ENCODE measurements around the gene ANKRD33B. TPM values are rescaled to one million over a fixed set of nuclear protein-coding genes. Genes with fewer than 3 reads are reported as not detected.

Gene ANKRD33B
- total and polyA plus RNA-seq, 11 donors = 0.98 to 33.8 (median 4.9) TPM

DNA sequence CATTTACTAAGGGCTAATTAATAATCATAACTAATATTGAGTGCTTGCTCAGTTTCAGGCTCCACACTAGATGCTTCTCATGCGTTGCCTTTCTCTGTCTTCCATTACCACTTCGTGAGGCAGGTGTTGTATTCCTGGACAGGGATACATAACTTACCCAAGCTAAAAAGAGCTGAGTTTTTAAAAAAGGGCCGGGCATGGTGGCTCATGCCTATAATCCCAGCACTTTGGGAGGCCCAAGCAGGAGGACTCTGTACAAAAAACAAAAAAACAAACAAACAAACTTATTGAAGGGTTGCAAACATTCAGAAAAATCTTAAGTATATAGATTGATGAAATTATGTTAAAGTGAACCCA, 12.1 kb upstream of the ANKRD33B start:
- peaks cover 0 to 20% (median 6%) of the 10 kb centered on the region in 12 donors for H3K4me1 ChIP-seq
- ATAC-seq = no peak
- 86 to 94% (median 88%) methylated on average over 3 of the region's 3 CpGs for WGBS, 4 donors
- no peaks in the 10 kb centered on the region for H3K9me3 ChIP-seq
- no peaks in the 10 kb centered on the region for H3K27me3 ChIP-seq
- H3K36me3 ChIP-seq = no peaks in the 10 kb centered on the region
- TF ChIP-seq POLR2A (IDR thresholded peaks at IDR 0.05) = no peak
- TF ChIP-seq, protein P1, sequence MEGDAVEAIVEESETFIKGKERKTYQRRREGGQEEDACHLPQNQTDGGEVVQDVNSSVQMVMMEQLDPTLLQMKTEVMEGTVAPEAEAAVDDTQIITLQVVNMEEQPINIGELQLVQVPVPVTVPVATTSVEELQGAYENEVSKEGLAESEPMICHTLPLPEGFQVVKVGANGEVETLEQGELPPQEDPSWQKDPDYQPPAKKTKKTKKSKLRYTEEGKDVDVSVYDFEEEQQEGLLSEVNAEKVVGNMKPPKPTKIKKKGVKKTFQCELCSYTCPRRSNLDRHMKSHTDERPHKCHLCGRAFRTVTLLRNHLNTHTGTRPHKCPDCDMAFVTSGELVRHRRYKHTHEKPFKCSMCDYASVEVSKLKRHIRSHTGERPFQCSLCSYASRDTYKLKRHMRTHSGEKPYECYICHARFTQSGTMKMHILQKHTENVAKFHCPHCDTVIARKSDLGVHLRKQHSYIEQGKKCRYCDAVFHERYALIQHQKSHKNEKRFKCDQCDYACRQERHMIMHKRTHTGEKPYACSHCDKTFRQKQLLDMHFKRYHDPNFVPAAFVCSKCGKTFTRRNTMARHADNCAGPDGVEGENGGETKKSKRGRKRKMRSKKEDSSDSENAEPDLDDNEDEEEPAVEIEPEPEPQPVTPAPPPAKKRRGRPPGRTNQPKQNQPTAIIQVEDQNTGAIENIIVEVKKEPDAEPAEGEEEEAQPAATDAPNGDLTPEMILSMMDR (IDR thresholded peaks at IDR 0.05) = no peak
- no peak overlapping the region for H3K4me3 ChIP-seq
- DNase-seq = no peak
- intact Hi-C loops (cut with DNase I) = loop anchor here in 5 of 10 donors (5.0 to 10.0 kb wide), 5 partner anchors 39 to 87 kb away; no protein-coding TSS in a partner anchor
- H3K27ac ChIP-seq = peak overlapping the region in 4 of 12 donors; percentile 44 to 61 (median 49)

GRCh38 chr5:10552183-10553143, 11.4 kb upstream of the ANKRD33B start:
- H3K4me1 ChIP-seq = peaks cover 0 to 27% (median 6%) of the 10 kb centered on the region in 12 donors
- no peak overlapping the region for H3K4me3 ChIP-seq
- intact Hi-C loops (cut with DNase I) = loop anchor here in 5 of 10 donors (5.0 to 10.0 kb wide), 5 partner anchors 40 to 88 kb away; no protein-coding TSS in a partner anchor
- no peak for TF ChIP-seq POLR2A (IDR thresholded peaks at IDR 0.05)
- TF ChIP-seq, protein P1 (IDR thresholded peaks at IDR 0.05) = no peak
- H3K27ac ChIP-seq = peak overlapping the region in 1 of 12 donors; percentile 61
- H3K36me3 ChIP-seq = no peaks in the 10 kb centered on the region
- H3K9me3 ChIP-seq = no peaks in the 10 kb centered on the region
- H3K27me3 ChIP-seq = no peaks in the 10 kb centered on the region
- ATAC-seq (no peak), DNase-seq (no peak)
- WGBS, 4 donors = 90 to 93% (median 91%) methylated on average over 14 of the region's 14 CpGs

DNA sequence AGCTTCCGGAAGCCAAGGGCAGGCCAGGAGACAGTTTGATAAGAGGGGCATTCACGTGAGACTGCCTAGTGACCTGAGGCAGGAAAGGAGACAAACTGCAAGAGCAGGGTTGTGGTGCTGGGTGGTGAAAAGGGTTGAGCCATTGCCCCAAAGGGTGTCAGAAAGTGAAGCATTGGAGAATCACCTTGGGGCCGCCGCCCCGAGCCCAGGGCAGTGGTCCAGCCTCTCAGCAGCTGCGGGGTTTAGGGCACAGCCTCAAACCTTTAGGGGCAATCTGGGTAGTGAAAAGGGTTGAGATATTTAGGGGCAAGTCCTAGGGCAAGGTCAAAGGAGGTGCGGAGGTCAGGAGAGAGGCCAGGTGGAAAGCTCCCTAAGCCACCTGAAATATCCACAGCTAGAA, 10.4 kb upstream of the ANKRD33B start:
- Histone ChIP-seq H3K9me3 (no peaks in the 10 kb centered on the region), H3K4me1 (peaks cover 0 to 27% (median 6%) of the 10 kb centered on the region in 12 donors), H3K27me3 (no peaks in the 10 kb centered on the region), H3K27ac (no peak overlapping the region), H3K36me3 (no peaks in the 10 kb centered on the region), H3K4me3 (no peak overlapping the region)
- 81 to 90% (median 85%) methylated on average over 7 of the region's 7 CpGs for WGBS, 4 donors
- intact Hi-C loops (cut with DNase I) = loop anchor here in 5 of 10 donors (5.0 to 10.0 kb wide), 5 partner anchors 41 to 89 kb away; no protein-coding TSS in a partner anchor
- ATAC-seq (peak in 1 of 4 donors; percentile 20), DNase-seq (no peak)
- TF ChIP-seq, protein P1 (IDR thresholded peaks at IDR 0.05) = no peak
- no peak for TF ChIP-seq POLR2A (IDR thresholded peaks at IDR 0.05)

DNA sequence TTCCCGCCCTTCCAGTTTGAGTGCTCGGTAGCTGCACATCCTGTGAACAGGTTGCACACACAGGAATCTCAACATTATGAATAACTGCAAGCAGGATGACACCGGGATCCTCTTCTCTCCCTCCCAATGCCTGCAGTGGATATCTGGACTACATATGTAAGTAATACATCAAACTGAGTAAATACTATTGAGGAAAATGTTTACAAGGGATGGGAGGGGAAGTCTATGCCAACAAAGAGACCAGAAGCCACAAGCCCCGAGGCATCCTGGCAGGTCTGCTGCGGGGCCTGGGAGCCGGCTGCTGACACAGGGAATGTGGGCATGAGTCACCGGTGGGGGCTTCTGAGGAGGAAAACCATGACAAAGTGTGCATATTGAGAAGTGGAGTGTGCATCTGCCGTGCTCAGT, 8.6 kb upstream of the ANKRD33B start:
- ATAC-seq (no peak), DNase-seq (no peak)
- TF ChIP-seq, protein P1 (IDR thresholded peaks at IDR 0.05) = no peak
- TF ChIP-seq POLR2A (IDR thresholded peaks at IDR 0.05) = no peak
- Histone ChIP-seq H3K36me3 (no peaks in the 10 kb centered on the region), H3K4me3 (no peak overlapping the region), H3K4me1 (peaks cover 0 to 27% (median 6%) of the 10 kb centered on the region in 12 donors), H3K27me3 (no peaks in the 10 kb centered on the region), H3K9me3 (no peaks in the 10 kb centered on the region), H3K27ac (no peak overlapping the region)
- WGBS, 4 donors = 83 to 87% (median 85%) methylated on average over 8 of the region's 8 CpGs
- intact Hi-C loops (cut with DNase I) = loop anchor here in 2 of 10 donors (10.0 kb wide), 2 partner anchors 80 to 90 kb away; no protein-coding TSS in a partner anchor

All from heart left ventricle (tissue), 16 donors.